Subcutaneous abdominal adipose tissue (tissue), 5 donors: ENCODE results near the gene ZDHHC14.
A peak's percentile ranks its signal among the peaks of the same experiment; 100 is the strongest.

Experiments
- H3K27ac ChIP-seq: one replicate; pipeline ENCODE4 v1.7.0; 2013; ENCODE audit warnings: low read depth, mild to moderate bottlenecking, inconsistent platforms, low read length, moderate library complexity
- H3K27me3 ChIP-seq, 5 donors: one replicate each; pipeline ENCODE4 v1.7.0; 2013; ENCODE audit warnings: low read length in 5 of 5, inconsistent platforms in 1 of 5; ENCODE audit not compliant: control insufficient read depth in 5 of 5, insufficient read depth in 4 of 5
- H3K36me3 ChIP-seq, 5 donors: one replicate each; pipeline ENCODE4 v1.7.0; 2013; ENCODE audit warnings: low read length in 5 of 5; ENCODE audit not compliant: control insufficient read depth in 5 of 5, insufficient read depth in 5 of 5
- H3K4me1 ChIP-seq, 5 donors: one replicate each; pipeline ENCODE4 v1.7.0; 2013; ENCODE audit warnings: low read length in 5 of 5, mild to moderate bottlenecking in 3 of 5, moderate library complexity in 1 of 5; ENCODE audit not compliant: control insufficient read depth in 5 of 5, insufficient read depth in 5 of 5
- H3K4me3 ChIP-seq, 5 donors: one replicate each; pipeline ENCODE4 v1.7.0; 2013; ENCODE audit warnings: low read length in 5 of 5, low read depth in 1 of 5
- H3K9ac ChIP-seq, 5 donors: one replicate each; pipeline ENCODE4 v1.7.0; 2013; ENCODE audit warnings: low read length in 5 of 5, mild to moderate bottlenecking in 4 of 5, moderate library complexity in 3 of 5
- H3K9me3 ChIP-seq, 5 donors: one replicate each; pipeline ENCODE4 v1.7.0; 2013; ENCODE audit warnings: low read length in 5 of 5; ENCODE audit not compliant: control insufficient read depth in 5 of 5
- donor health status: healthy.
- donor health status: healthy.
- donor health status: healthy.
- donor health status: healthy.
- donor health status: healthy.

The ZDHHC14 gene

DNA sequence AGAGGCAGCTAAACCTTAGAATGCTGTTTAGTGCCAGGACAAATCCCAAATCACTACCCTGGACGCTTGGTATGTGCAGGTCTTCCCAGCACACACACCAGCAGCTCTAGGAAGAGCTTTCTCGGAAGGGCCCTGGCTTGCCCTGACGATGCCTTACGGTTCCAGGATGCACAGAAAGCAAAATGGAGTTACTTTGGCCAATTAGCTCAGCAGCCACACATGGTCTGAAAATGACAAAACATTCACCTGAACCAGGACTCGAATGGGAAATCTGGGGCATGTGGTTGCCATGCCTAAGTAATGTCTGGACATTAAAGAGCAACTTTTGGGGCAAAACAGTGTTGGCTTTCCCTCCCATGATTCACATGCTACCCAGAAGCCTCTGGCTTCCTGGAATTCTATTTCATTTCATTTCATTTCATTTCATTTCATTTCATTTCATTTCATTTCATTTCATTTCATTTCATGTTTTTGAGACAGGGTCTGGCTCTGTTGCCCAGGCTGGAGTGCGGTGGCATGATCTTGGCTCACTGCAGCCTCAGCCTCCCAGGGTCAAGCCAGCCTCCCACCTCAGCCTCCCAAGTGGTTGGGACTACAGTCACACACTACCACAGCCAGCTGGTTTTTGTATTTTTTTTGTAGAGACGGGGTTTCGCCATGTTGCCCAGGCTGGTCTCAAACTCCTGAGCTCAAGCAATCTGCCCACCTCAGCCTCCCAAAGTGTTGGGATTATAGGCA, 153.3 kb downstream of the ZDHHC14 start:
- Histone ChIP-seq H3K27ac (no peak overlapping the region), H3K9ac (no peak overlapping the region), H3K9me3 (no peaks in the 10 kb centered on the region), H3K4me1 (peaks cover 4 to 40% (median 18%) of the 10 kb centered on the region in 5 donors), H3K4me3 (no peak overlapping the region), H3K27me3 (peaks cover 5 to 37% (median 9%) of the 10 kb centered on the region in 5 donors), H3K36me3 (no peaks in the 10 kb centered on the region)

DNA sequence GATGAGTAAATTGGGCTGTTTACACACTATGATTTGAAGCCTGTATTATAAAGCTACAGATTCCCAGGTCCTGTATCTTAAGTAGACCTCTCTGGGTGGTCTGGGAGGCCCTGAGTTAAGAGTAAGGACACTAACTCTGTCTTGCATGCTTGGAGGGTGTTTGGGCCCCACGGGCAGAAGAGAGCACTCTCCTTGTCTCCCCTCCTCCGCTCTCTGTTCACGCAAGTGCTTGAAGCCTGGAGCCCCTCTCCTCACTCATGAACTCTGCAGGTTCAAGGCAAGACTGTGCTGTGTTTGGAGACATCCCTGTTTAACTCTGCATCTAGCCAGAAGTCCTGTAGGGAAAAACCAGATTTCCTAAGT, 154.0 kb downstream of the ZDHHC14 start:
- Histone ChIP-seq H3K27me3 (peaks cover 5 to 41% (median 11%) of the 10 kb centered on the region in 5 donors), H3K9ac (no peak overlapping the region), H3K27ac (peak overlapping the region; percentile 38), H3K4me1 (peaks cover 4 to 42% (median 12%) of the 10 kb centered on the region in 5 donors), H3K9me3 (no peaks in the 10 kb centered on the region), H3K36me3 (no peaks in the 10 kb centered on the region), H3K4me3 (no peak overlapping the region)

DNA sequence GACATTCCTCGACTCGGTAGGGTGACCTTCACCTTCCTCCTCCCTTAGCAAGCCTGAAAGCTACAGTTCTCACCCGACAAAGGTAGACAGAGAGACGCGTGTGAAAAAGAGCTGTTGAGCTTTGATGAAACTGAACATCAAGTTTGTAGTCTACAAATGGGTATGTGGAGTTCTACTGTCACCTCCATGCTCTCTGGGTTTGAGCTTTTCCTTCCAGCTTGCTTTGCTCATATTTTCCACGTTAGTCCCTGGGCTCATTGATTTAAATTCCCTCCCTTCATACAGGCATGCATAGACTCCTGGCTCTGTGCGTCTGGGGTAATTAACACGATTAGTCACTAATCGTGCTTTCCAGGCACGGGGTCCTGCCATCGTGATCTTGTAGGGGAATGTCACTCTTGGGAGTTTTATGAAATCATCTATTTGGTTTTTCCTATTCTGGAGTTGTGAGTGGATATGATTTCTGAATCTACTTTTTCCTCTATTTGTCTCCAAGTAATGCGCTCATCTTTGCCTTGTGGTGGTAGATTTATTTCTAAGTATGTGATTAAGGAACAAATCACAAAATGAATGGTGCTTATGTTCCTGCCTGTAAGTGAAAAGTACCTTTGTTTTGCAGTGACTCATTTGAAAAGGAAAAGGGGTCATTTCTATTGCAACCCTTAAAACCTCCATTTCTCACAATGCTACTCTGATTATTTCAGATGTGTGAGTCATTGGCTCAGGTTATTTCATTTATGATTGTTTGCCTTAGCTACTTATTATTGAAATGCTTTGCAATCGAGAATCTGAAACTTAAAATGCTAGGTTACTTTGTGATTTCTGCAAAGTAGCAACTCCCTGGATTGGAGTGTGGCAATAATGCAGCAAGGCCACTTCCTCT, 154.6 kb downstream of the ZDHHC14 start:
- no peak overlapping the region for H3K9ac ChIP-seq
- peak overlapping the region; percentile 38 for H3K27ac ChIP-seq
- H3K4me3 ChIP-seq, result no peak overlapping the region
- peaks cover 5 to 46% (median 15%) of the 10 kb centered on the region in 5 donors for H3K27me3 ChIP-seq
- H3K36me3 ChIP-seq, result no peaks in the 10 kb centered on the region
- H3K9me3 ChIP-seq, result no peaks in the 10 kb centered on the region
- H3K4me1 ChIP-seq, result peaks cover 4 to 43% (median 12%) of the 10 kb centered on the region in 5 donors

DNA sequence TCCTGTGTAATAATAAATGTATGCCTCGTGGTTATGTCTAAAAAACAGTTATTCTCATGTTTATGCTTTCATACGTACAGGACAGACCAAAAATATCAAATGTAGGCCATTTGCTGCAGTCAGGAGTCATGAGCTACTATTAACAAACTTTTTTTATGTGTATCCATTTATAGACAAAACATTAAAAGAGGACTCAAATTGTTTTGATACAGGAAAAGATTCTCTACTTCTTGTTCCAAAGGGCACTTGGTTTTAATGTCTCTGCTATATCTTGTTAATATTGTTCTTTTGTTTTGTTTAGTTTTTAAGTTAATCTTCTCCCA, 155.2 kb downstream of the ZDHHC14 start:
- Histone ChIP-seq H3K9ac (no peak overlapping the region), H3K36me3 (no peaks in the 10 kb centered on the region), H3K27me3 (peaks cover 2 to 42% (median 15%) of the 10 kb centered on the region in 5 donors), H3K9me3 (no peaks in the 10 kb centered on the region), H3K4me3 (no peak overlapping the region), H3K27ac (peak overlapping the region; percentile 38), H3K4me1 (peaks cover 4 to 43% (median 12%) of the 10 kb centered on the region in 5 donors)

DNA sequence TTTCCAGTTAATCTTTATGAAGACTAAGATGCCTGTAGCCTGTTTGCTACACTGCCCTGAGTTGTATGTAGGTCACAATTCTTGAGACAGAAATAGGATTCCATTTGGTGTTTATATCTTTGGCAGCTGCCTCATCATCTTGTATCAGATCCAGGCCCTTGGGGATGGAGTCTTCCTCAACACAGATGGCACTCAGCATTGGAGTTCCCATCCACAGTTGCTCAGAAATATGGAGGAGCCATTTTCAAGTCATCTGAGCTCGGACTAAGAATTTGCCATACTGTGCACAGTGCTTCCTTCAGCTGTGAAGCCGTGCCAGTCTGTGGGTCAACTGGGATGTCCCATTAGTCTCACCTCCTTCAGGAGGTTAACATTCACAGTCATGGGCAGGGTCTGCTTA, 156.6 kb downstream of the ZDHHC14 start:
- peaks cover 4 to 43% (median 12%) of the 10 kb centered on the region in 5 donors for H3K4me1 ChIP-seq
- no peaks in the 10 kb centered on the region for H3K36me3 ChIP-seq
- no peak overlapping the region for H3K4me3 ChIP-seq
- no peak overlapping the region for H3K9ac ChIP-seq
- peaks cover 0 to 34% (median 10%) of the 10 kb centered on the region in 5 donors for H3K27me3 ChIP-seq
- H3K9me3 ChIP-seq, result no peaks in the 10 kb centered on the region
- H3K27ac ChIP-seq, result no peak overlapping the region

- no peak overlapping the region for H3K27ac ChIP-seq
Measured at GRCh38 chr6:157538168-157538567, 157.2 kb downstream of the ZDHHC14 start.

GRCh38 chr6:157538698-157539097, 157.7 kb downstream of the ZDHHC14 start:
- Histone ChIP-seq H3K36me3 (peaks cover 0 to 4% (median 4%) of the 10 kb centered on the region in 5 donors), H3K9me3 (no peaks in the 10 kb centered on the region), H3K4me1 (peaks cover 4 to 43% (median 12%) of the 10 kb centered on the region in 5 donors), H3K27ac (no peak overlapping the region), H3K9ac (no peak overlapping the region), H3K27me3 (peaks cover 0 to 32% (median 6%) of the 10 kb centered on the region in 5 donors), H3K4me3 (no peak overlapping the region)

More at GRCh38 chr6:157538168-157538567, 157.2 kb downstream of the ZDHHC14 start:
- no peak overlapping the region for H3K9ac ChIP-seq
- H3K4me3 ChIP-seq, result no peak overlapping the region
- peaks cover 0 to 33% (median 10%) of the 10 kb centered on the region in 5 donors for H3K27me3 ChIP-seq
- no peaks in the 10 kb centered on the region for H3K9me3 ChIP-seq
- H3K4me1 ChIP-seq, result peaks cover 4 to 43% (median 12%) of the 10 kb centered on the region in 5 donors
- H3K36me3 ChIP-seq, result no peaks in the 10 kb centered on the region

DNA sequence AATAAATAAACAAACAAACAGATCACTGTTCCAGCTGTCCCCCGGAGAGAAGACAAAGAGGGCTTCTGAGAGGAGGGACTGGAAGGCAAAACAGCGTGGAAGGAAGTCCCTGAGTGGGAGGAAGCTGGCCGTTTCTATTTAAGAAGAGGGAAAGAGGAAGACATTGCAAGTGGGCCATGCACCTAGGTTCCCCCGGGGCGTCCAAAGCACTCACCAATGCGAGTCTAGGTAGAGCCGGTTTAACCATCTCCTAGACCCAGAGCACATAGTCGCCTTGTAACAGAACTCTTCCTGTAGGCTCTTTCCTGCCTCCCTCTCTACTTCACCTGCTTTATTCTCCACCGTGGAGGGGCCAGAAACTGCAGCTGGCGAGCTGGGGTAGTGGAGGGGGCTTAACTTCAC, 158.4 kb downstream of the ZDHHC14 start:
- no peaks in the 10 kb centered on the region for H3K9me3 ChIP-seq
- peaks cover 0 to 8% (median 4%) of the 10 kb centered on the region in 5 donors for H3K36me3 ChIP-seq
- H3K9ac ChIP-seq, result no peak overlapping the region
- peaks cover 0 to 32% (median 6%) of the 10 kb centered on the region in 5 donors for H3K27me3 ChIP-seq
- H3K4me3 ChIP-seq, result no peak overlapping the region
- peaks cover 4 to 43% (median 12%) of the 10 kb centered on the region in 5 donors for H3K4me1 ChIP-seq
- no peak overlapping the region for H3K27ac ChIP-seq

- H3K4me1 ChIP-seq, result peaks cover 2 to 40% (median 11%) of the 10 kb centered on the region in 5 donors
- peaks cover 0 to 3% (median 0%) of the 10 kb centered on the region in 5 donors for H3K9me3 ChIP-seq
- peaks cover 0 to 32% (median 6%) of the 10 kb centered on the region in 5 donors for H3K27me3 ChIP-seq
- H3K36me3 ChIP-seq, result peaks cover 0 to 8% (median 5%) of the 10 kb centered on the region in 5 donors
- H3K27ac ChIP-seq, result no peak overlapping the region
- H3K4me3 ChIP-seq, result no peak overlapping the region
- H3K9ac ChIP-seq, result no peak overlapping the region
Measured at GRCh38 chr6:157539900-157540752, 159.1 kb downstream of the ZDHHC14 start.
